Stimulated activated CD8-positive, alpha-beta memory T cell treated with anti-CD3 and anti-CD28 coated beads, Interleukin-7, amount 100 ng/mL, for 4 hours (primary cell): ENCODE results near the gene CGB2.
"Not testable (repeated sequence)": the region's sequence is repeated elsewhere in the genome, so short reads cannot be mapped to it uniquely, and the experiment has no call there.

ENCODE experiments used
- DNase-seq, 2 donors: peaks; one replicate each; pipeline ENCODE4 v3.0.0-alpha.2; 2020; ENCODE audit warnings: low read depth in 2 of 2

CGB2 gene

GRCh38 chr19:49038111-49038510 lies 6.4 kb downstream of the CGB2 start:
- not testable (repeated sequence) for DNase-seq

- DNase-seq = not testable (repeated sequence)
These were observed 7.0 kb downstream of the CGB2 start for GRCh38 chr19:49038557-49039276.

GRCh38 chr19:49039736-49040135 lies 8.0 kb downstream of the CGB2 start:
- not testable (repeated sequence) for DNase-seq

- no peak for DNase-seq
These were observed 10.5 kb downstream of the CGB2 start for GRCh38 chr19:49042177-49042576.

GRCh38 chr19:49042666-49043065 lies 11.0 kb downstream of the CGB2 start:
- DNase-seq = not testable (repeated sequence)

GRCh38 chr19:49043548-49043947 lies 11.9 kb downstream of the CGB2 start, which contains the start of gene CGB5:
Gene CGB5, plus strand, starts transcription at chr19:49043848. Its CDS starts 362 bp downstream, at chr19:49044210.
- not testable (repeated sequence) for DNase-seq

GRCh38 chr19:49049011-49049410 lies 17.3 kb downstream of the CGB2 start, which contains the start of gene CGB8:
Gene CGB8, minus strand, starts transcription at chr19:49049111. Its CDS starts 372 bp downstream, at chr19:49048739.
- DNase-seq = not testable (repeated sequence)

GRCh38 chr19:49049834-49050233 lies 18.1 kb downstream of the CGB2 start:
- not testable (repeated sequence) for DNase-seq

GRCh38 chr19:49050376-49051033 lies 18.8 kb downstream of the CGB2 start:
- not testable (repeated sequence) for DNase-seq

- peak in 1 of 2 donors; percentile 40 for DNase-seq
These were observed 24.6 kb downstream of the CGB2 start for GRCh38 chr19:49056101-49056901.

GRCh38 chr19:49056902-49057596 lies 25.4 kb downstream of the CGB2 start:
- not testable (repeated sequence) for DNase-seq

GRCh38 chr19:49057636-49058234 lies 26.0 kb downstream of the CGB2 start, which contains the start of gene CGB7:
Gene CGB7, minus strand, starts transcription at chr19:49057749. Its CDS starts 2,374 bp downstream, at chr19:49055375.
- DNase-seq = no peak

- no peak for DNase-seq
These were observed 26.9 kb downstream of the CGB2 start for GRCh38 chr19:49058562-49058961.

GRCh38 chr19:49059053-49059452 lies 27.4 kb downstream of the CGB2 start:
- no peak for DNase-seq

GRCh38 chr19:49061000-49061399 lies 29.3 kb downstream of the CGB2 start:
- no peak for DNase-seq

- DNase-seq = no peak
These were observed 29.8 kb downstream of the CGB2 start for GRCh38 chr19:49061445-49061844.

GRCh38 chr19:49064029-49064629 lies 32.4 kb downstream of the CGB2 start:
- no peak for DNase-seq

GRCh38 chr19:49064768-49065611 lies 33.3 kb downstream of the CGB2 start, which contains the start of gene NTF4:
Gene NTF4, minus strand, starts transcription at chr19:49064818. Its CDS starts 2,821 bp downstream, at chr19:49061997.
- DNase-seq = no peak

- DNase-seq = no peak
These were observed 34.3 kb downstream of the CGB2 start for GRCh38 chr19:49065905-49066512.
